ENCODE measurements around the gene BCORL1.

The BCORL1 gene

GRCh38 chrX:130072345-130072740 lies 89.9 kb downstream of the BCORL1 start:
- DNase-seq = no peak

GRCh38 chrX:130075777-130076176 lies 93.3 kb downstream of the BCORL1 start:
- no peak for DNase-seq

DNA sequence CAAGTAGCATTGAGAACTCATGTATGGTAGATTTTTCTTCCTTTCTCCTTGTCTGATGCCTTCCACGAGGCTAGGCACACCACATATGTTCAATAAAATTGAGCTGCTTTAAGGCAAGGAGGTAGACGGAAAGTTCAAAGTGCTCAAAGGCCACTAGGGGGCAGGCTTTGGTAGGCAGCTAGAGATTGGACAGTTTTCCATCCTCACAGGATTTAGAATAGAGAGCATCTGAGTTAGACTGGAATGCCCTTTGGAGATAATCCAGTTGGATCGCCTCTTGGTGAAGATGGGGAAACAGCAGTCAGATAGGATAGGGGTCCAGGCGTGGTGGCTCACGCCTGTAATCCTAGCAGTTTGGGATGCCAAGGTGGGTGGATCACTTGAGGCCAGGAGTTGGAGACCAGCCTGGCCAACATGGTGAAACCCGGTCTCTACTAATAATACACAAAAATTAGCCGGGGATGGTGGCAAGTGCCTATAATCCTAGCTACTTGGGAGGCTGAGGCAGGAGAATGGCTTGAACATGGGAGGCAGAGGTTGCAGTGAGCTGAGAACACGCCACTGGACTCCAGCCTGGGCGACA lies 97.5 kb downstream of the BCORL1 start:
- peak; percentile 60 for DNase-seq

- no peak for DNase-seq
Observed at GRCh38 chrX:130080791-130081367, 98.4 kb downstream of the BCORL1 start.

DNA sequence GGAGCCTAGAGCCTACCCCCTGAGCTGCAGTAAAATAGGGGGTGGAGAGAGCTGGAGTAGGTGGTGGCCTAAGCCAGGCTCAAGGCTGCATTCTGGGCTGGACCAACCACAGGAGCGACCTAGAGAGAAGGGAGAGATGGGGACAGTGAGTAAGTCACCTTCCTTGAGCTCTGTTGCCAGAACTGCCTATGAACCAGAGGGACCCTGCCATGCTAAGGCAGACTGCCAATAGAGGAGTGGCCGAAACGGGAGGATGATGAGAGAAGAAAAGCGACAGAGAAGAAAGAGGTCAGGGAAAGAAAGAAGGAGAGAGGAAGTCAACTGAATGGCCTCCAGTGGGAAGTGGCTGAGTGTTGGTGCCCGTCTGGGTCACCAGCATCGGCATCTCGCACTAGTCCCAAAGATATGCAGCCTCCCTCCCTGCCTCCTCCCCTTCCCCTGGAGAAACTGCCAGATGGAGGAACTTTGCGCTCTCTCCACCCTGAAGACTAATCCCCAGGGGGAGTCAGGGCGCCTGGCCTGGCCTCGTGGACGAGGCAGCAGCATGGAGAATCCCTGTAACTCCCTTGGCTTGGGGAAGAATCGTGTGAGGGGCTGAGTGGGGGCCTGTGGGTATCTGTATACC lies 99.1 kb downstream of the BCORL1 start:
- no peak for DNase-seq

DNA sequence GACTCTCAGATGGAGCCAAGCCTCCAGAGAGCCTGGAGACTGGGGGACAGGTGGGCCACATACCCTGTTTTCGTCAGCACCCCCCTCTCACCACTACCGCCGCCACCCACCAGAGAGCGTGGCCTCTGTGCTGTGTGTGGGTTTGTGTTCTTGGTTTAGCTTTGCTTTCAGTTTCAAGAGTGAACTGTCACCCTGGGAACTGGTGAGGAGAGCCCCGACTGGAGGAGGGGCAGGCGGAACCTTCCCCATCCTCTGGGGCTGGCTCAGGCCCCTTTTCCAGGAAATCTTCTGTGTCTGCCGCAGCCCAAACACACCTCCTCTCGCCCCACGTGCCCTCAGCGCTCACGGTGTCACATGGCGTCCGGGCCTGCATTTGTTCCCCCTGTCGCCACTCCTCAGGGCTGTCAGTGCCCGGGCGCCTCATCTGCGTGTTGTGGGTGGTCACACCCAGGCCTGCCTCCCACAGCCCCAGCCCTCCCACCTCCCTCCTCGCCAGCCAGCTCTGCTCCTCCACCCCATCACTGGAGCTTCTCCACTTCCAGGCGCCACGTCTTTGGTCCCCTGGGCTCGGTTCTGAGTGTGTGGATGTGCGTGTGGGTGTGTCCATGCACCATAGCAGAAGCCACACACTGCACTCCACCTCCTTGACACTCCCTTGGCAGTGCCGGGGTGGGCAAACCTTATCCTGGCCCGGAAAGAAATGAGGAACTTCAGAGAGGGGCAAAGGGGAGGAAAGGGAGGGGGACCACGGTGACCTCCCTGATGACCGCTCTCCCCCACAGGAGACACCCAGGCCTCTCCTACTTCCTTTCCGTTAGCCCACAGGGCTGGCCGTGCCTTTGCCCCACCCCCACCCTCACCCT lies 100.0 kb downstream of the BCORL1 start:
- DNase-seq = peak; percentile 81

DNA sequence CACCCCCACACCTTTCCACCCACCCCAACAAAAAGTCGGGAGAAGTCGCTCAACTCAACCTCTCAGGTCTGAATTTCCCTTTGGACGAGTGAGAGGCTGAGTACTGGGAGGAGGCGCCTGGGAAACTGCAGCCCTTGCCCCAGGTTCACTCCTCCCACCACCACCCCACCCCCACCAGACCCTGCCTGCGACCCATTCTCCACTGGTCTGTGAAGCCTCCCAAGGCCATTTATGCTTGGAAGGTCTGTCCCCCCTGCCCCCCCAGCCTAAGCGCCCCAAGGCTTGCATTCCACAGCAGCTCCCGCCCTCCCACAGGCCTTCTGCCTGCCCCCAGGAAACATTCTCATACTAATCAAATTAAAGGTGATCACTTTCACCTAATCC lies 100.7 kb downstream of the BCORL1 start:
- no peak for DNase-seq

- no peak for DNase-seq
Observed at GRCh38 chrX:130083656-130084382, 101.4 kb downstream of the BCORL1 start.

GRCh38 chrX:130084631-130085237 lies 102.3 kb downstream of the BCORL1 start:
- no peak for DNase-seq

DNA sequence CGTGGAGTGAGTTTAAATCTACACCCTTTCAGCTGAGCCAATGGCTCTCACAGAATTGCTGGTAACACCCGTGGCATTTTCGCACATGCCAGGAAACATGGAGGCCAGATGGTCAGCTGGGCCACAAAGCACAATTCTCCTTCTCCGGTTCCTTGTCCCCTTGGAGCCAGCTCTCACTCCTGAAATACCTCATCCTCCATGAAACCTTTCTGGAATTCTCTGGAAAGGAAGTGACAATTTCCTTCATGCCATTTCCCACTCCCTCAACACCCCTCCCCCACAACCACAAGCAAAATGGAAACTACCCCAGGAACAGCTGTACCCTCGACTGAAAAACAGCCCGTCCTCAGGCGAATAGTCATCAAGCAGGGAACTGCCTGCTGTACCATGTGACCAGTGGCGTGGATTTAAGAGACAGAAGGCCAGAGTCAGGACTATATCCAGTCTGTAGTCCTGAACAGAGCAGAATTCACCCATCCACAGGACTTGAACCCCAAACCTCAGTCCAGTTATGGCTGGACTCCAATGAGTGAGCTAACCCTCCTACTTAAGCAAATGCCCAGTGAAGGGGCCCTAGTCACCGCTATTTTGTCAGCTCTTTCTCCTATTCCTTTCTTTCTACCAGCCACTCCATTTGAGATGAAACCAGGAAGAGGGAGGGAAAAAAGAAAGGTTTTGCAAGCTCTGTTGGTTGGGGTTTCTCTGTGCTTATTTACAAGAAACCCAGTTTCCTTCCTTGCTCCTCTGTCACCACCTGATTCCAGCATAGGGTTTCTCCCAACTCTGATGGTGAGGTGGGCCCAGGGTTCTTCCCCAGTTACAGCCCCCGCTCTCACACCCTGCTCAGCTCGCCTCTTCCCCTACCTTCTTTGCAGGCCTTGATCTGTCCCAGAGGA lies 103.4 kb downstream of the BCORL1 start:
- DNase-seq = no peak

DNA sequence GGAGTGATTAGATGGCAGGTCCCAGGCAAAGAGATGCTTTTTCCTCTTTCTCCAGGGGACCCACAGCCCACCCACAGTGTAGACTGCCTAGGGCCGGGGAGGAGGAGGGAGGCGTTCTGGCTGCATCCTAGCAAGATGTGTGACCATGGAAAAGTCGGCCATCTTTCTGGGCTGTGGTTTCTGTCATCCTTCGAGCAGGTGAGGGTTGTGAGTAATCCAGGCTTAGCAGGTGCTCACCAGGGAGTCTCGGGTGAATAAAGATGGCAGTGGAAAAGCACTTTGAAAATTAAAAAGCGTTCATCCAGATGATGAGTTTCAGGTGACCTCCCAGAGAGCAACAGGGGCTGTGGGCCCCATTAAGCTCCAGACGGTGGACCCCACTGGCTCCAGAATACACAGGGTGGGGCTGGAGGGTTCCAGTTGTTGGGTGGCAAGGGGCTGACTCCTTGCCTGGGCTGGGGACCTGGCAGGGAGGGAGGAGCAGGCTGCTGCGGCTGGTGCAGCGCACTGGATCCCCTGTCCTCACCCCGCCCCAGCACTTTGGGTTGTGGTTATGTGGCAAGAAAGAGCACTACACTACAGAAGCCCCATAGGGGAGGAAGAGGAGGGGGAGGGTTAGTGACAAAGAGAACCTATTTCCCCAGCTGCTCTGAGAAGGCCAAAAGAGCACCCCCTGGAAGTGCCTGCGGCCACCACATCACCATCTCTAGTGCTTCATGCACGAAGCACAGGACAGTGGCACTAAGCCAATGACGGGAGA lies 104.2 kb downstream of the BCORL1 start:
- DNase-seq = peak; percentile 63

DNA sequence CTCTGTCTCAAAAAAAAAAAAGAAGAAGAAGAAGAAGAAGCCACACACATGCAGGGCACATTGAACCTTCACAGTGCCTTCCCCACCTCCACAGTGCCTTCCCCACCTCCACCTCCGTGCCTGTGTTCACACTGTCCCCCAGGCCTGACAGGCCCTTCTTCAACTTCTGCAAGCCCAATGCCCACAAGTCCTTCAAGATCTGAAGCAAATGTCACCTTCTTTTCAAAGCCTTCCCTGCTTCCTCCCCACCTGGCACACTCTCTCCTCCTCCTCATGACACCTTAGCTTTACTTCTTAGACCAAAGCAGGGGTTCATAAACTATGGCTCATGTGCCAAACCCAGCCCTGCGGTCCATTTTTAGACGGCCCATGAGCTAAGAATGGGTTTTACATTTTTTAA lies 107.9 kb downstream of the BCORL1 start:
- no peak for DNase-seq

DNA sequence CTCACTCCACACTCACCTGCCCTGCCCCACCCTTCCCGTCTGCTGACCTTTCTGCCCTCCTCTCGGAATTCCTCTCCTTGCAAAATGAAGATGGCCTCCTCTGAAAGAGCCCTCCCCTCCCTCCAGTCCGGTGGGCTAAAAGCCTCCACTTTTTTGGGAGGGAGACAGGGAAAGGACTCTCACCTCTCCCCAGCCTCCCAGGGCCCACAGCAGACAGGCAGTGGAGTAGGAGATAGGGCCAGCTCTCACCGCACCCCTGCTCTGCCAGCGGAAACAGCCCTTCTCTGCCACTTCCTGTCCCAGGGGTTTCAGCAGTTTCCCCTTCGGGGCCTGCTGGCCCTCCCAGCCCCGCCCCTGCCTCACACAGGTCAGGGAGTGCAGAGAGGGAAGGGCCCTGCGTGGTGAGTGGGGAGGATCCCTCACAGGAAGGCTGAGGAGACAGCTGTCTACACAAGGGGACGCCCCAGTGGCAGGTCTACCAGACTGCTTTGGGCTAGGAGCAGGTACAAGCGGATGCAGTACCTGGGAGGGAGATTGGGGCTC lies 109.6 kb downstream of the BCORL1 start:
- peak; percentile 77 for DNase-seq

GRCh38 chrX:130093271-130093670 lies 110.8 kb downstream of the BCORL1 start:
- no peak for DNase-seq

- DNase-seq = no peak
Observed at GRCh38 chrX:130094696-130095095, 112.3 kb downstream of the BCORL1 start.

DNA sequence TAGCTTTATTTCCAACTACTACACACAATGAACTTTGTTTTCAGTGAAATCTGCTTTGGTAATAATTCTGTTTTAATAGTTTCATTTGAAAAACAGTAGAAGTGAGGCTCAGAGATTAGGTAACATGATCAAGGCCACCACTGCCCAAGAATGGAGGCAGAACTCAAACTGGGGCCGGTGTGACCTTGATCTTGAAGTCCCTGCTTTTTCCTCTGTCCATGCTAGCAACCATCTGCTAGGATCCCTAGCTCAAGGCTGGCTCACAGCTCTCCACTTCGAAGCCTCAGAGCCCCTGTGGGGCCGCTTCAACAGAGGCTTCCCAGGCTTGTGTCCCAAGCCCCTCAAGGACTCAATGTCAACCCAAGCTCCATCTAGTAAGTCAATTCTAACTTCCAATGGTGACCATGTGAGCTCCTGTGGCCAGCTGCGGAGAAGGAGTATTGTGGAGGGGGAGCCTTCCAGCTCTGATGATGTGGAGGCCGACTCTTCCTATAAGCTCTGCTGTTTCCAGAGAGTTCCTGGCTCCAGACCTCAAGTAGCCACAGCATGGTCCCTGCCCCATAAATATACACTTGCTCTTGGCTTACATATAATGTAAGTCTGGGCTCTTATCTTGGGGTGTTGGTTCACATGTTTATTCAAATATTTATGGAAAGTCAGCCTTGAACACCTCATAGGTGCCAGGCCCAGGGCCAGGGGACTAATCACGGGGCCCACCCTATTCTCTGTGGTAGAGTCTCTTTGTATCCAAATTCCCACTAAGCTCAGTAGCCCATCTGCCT lies 113.0 kb downstream of the BCORL1 start:
- no peak for DNase-seq

GRCh38 chrX:130097507-130098209 lies 115.2 kb downstream of the BCORL1 start:
- DNase-seq = no peak

- DNase-seq = no peak
Observed at GRCh38 chrX:130098210-130098552, 115.7 kb downstream of the BCORL1 start.

DNA sequence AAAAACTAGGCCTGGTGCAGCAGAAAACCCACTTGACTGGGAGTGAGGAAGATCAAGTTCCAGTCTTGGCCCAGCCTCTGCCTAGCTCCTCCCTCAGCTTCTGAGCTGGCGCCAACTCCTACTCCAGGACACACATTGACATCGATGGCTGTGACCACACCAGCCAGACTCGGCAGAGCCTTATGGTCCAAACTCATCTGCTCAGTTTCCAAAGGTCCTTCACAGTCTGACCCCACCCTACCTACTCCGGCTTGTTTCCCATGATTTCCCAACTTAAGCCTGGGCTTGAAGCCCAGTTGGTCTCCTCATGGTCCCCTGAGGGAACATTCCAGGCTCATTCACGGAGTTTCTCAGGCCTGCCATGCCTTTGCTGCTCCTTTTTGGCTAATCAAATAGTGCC lies 117.7 kb downstream of the BCORL1 start:
- DNase-seq = no peak

All from activated naive CD4-positive, alpha-beta T cell treated with Interleukin-2 at 50 U/mL for 16 hours (primary cell).